Measurements from ENCODE around the gene ZNF727. TPM values are rescaled to one million over a fixed set of nuclear protein-coding genes. Genes with fewer than 3 reads are reported as not detected.
"Not testable (repeated sequence)": the region's sequence is repeated elsewhere in the genome, so short reads cannot be mapped to it uniquely, and the experiment has no call there.

ZNF727 gene
- total and polyA plus RNA-seq, 2 of the 13 experiments (the other 11 are each of a cell fraction or from before 2014, with no cell fraction given), result not detected

DNA sequence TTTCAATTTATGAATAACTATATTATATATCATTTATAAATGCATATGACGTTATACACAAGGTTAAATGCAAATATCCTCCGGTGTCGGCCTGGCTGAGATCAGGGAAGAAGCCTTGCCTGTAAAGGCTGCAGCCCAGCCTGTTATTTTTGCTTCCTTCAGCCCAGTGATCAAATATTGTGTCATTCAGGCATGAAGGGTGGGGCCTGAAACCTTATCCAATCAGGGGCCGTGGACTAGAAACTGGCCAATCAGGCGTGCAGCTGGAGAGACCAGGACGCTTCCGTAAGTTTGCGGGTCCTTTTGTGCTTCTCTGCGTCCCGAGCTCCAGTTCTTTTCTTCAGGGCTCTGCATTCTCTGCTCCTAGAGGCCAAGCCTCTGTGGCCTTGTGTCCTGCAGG, 46.7 kb upstream of the ZNF727 start, which contains the start of gene ZNF722:
TSS of gene ZNF722 (plus strand) at position 301 of the 400 bp plus-strand sequence. CDS start 113 bp downstream, outside the sequence.
- Histone ChIP-seq H3K9ac (ENCODE audit: insufficient read depth, low read depth, low read length) (no peak within 1 kb of the TSS), H3K4me3 (replicated peaks in 1 of 3; ENCODE audit: insufficient read depth in 1 of 3, low read depth in 2 of 3, low read length in 3 of 3) (no peak within 1 kb of the TSS), H3K79me2 (ENCODE audit: insufficient read depth, low read length) (no peaks in the 10 kb centered on the region), H3K27me3 (ENCODE audit: control insufficient read depth in 1 of 2, insufficient read depth in 2 of 2, low read length in 2 of 2) (no peaks in the 10 kb centered on the region), H3K9me3 (ENCODE audit: low read length) (peaks cover 76% of the 10 kb centered on the region), H3K27ac (ENCODE audit: extremely low read length, insufficient read depth, low read length) (no peak within 1 kb of the TSS), H3K36me3 (replicated peaks in 1 of 2; ENCODE audit: control insufficient read depth in 1 of 2, insufficient read depth in 2 of 2, low read length in 2 of 2) (no peaks in the 10 kb centered on the region), H3K4me1 (ENCODE audit: insufficient read depth, low read length) (no peaks in the 10 kb centered on the region), H2AFZ (ENCODE audit: low read length) (no peak within 1 kb of the TSS), H4K20me1 (ENCODE audit: insufficient read depth, low read length) (no peaks in the 10 kb centered on the region), H3K4me2 (ENCODE audit: low read depth, low read length) (no peak within 1 kb of the TSS)
- TF ChIP-seq NR2F2 (IDR thresholded peaks at IDR 0.05; ENCODE audit: borderline replicate concordance, low read depth) (no peak), ZFP1 (CRISPR knock-in tag; IDR thresholded peaks at IDR 0.05) (no peak), ZNF782 (CRISPR knock-in tag; IDR thresholded peaks at IDR 0.05; ENCODE audit: borderline replicate concordance) (no peak), ZFP90 (CRISPR knock-in tag; IDR thresholded peaks at IDR 0.05; ENCODE audit: borderline replicate concordance) (no peak), ZBTB38 (CRISPR knock-in tag; IDR thresholded peaks at IDR 0.05) (no peak), JUNB (CRISPR knock-in tag; IDR thresholded peaks at IDR 0.05; ENCODE audit: borderline replicate concordance) (no peak), POLR2A (IDR thresholded peaks at IDR 0.05; ENCODE audit: insufficient read depth in 1 of 2, low read depth in 2 of 2, low read length in 2 of 2) (no peak)
- TF ChIP-seq, protein P1, sequence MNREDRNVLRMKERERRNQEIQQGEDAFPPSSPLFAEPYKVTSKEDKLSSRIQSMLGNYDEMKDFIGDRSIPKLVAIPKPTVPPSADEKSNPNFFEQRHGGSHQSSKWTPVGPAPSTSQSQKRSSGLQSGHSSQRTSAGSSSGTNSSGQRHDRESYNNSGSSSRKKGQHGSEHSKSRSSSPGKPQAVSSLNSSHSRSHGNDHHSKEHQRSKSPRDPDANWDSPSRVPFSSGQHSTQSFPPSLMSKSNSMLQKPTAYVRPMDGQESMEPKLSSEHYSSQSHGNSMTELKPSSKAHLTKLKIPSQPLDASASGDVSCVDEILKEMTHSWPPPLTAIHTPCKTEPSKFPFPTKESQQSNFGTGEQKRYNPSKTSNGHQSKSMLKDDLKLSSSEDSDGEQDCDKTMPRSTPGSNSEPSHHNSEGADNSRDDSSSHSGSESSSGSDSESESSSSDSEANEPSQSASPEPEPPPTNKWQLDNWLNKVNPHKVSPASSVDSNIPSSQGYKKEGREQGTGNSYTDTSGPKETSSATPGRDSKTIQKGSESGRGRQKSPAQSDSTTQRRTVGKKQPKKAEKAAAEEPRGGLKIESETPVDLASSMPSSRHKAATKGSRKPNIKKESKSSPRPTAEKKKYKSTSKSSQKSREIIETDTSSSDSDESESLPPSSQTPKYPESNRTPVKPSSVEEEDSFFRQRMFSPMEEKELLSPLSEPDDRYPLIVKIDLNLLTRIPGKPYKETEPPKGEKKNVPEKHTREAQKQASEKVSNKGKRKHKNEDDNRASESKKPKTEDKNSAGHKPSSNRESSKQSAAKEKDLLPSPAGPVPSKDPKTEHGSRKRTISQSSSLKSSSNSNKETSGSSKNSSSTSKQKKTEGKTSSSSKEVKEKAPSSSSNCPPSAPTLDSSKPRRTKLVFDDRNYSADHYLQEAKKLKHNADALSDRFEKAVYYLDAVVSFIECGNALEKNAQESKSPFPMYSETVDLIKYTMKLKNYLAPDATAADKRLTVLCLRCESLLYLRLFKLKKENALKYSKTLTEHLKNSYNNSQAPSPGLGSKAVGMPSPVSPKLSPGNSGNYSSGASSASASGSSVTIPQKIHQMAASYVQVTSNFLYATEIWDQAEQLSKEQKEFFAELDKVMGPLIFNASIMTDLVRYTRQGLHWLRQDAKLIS (CRISPR knock-in tag; IDR thresholded peaks at IDR 0.05), result no peak
- ATAC-seq (no peak), FAIRE-seq (no peak), DNase-seq (ENCODE audit: low spot score) (no peak)
- WGBS (ENCODE audit: low lambda C conversion rate), result 64% methylated on average over 10 of the region's 10 CpGs
- intact Hi-C loops (cut with micrococcal nuclease; ENCODE audit: unreplicated experiment) (no loop called here), in situ Hi-C loops (cut with HindIII; ENCODE audit: extremely low pct_ligation_motif_present, low pct_unique_long_range_greater_than_20kb) (no loop called here)
- POLR2A ChIA-PET, result no interaction called here
- no TSS peak for BruUV-seq (replicated peaks)
- CTCF ChIA-PET (ENCODE audit: low intra/inter-chr PET ratio, low total read pairs), result no interaction called here

DNA sequence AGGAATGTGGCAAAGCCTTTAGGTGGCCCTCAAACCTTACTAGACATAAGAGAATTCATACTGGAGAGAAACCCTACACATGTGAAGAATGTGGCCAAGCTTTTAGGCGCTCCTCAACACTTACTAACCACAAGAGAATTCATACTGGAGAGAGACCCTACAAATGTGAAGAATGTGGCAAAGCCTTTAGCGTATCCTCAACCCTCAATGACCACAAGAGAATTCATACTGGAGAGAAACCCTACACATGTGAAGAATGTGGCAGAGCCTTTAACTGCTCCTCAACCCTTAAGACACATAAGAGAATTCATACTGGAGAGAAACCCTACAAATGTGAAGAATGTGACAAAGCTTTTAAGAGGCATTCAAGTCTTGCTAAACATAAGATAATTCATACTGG, 29.7 kb upstream of the ZNF727 start:
- peaks cover 67% of the 10 kb centered on the region for H3K9me3 ChIP-seq (ENCODE audit: low read length)
- H3K36me3 ChIP-seq (replicated peaks in 1 of 2; ENCODE audit: control insufficient read depth in 1 of 2, insufficient read depth in 2 of 2, low read length in 2 of 2); H3K27me3 ChIP-seq (ENCODE audit: control insufficient read depth in 1 of 2, insufficient read depth in 2 of 2, low read length in 2 of 2); H3K9ac ChIP-seq (ENCODE audit: insufficient read depth, low read depth, low read length); ATAC-seq; H3K79me2 ChIP-seq (ENCODE audit: insufficient read depth, low read length); CTCF ChIA-PET (ENCODE audit: low intra/inter-chr PET ratio, low total read pairs); DNase-seq (ENCODE audit: low spot score); H4K20me1 ChIP-seq (ENCODE audit: insufficient read depth, low read length); H3K4me3 ChIP-seq (replicated peaks in 1 of 3; ENCODE audit: insufficient read depth in 1 of 3, low read depth in 2 of 3, low read length in 3 of 3); POLR2A ChIA-PET; in situ Hi-C loops (cut with HindIII; ENCODE audit: extremely low pct_ligation_motif_present, low pct_unique_long_range_greater_than_20kb); intact Hi-C loops (cut with micrococcal nuclease; ENCODE audit: unreplicated experiment); H3K4me2 ChIP-seq (ENCODE audit: low read depth, low read length); FAIRE-seq; BruUV-seq (replicated peaks); H2AFZ ChIP-seq (ENCODE audit: low read length); H3K27ac ChIP-seq (ENCODE audit: extremely low read length, insufficient read depth, low read length); H3K4me1 ChIP-seq (ENCODE audit: insufficient read depth, low read length): not testable (repeated sequence)
- 6% methylated on average over 2 of the region's 2 CpGs for WGBS (ENCODE audit: low lambda C conversion rate)

Data from HepG2 (cell line).